H1 (cell line): ENCODE results near the gene RRBP1.

Experiments
- ATF2 ChIP-seq: IDR thresholded peaks from 2 replicates; pipeline ENCODE4 v1.6.1; 2012; ENCODE audit warnings: low read length, inconsistent platforms
- CEBPB ChIP-seq: IDR thresholded peaks from 2 replicates; pipeline ENCODE4 v1.6.1; 2012; ENCODE audit warnings: low read depth, low read length
- EZH2 ChIP-seq: fragments of 200-600 bp; sonication (generic); IDR thresholded peaks from 2 replicates; pipeline ENCODE4 v1.7.1; 2012; ENCODE audit warnings: low read depth, mild to moderate bottlenecking, moderate library complexity, low read length, inconsistent platforms; ENCODE audit not compliant: severe bottlenecking
- GTF2F1 ChIP-seq: IDR thresholded peaks from 2 replicates; pipeline ENCODE4 v1.6.1; 2012; ENCODE audit warnings: low read depth, low read length, improper control_type of control experiment, borderline replicate concordance
- HDAC2 ChIP-seq, 2 experiments: fragments of 300-600 bp in 1 of 2; sonication (generic) in 1 of 2; IDR thresholded peaks; 2 replicates each; pipeline ENCODE4 v1.6.1; 2011 to 2012; ENCODE audit warnings: low read depth in 2 of 2, low read length in 2 of 2, mild to moderate bottlenecking in 2 of 2, moderate library complexity in 2 of 2, borderline replicate concordance in 1 of 2, inconsistent platforms in 1 of 2
- POLR2A ChIP-seq, 2 experiments: IDR thresholded peaks; 1 replicate in 1 of 2; 2 replicates in 1 of 2; pipeline ENCODE4 v1.6.1; 2011; ENCODE audit warnings: low read depth in 2 of 2, low read length in 2 of 2, mild to moderate bottlenecking in 2 of 2; ENCODE audit errors: control extremely low read depth in 1 of 2
- RNF2 ChIP-seq: fragments of 200-900, 300-1000 bp; sonication (generic); IDR thresholded peaks from 2 replicates; pipeline ENCODE4 v1.7.1; 2016; ENCODE audit warnings: borderline replicate concordance, low read depth, mild to moderate bottlenecking, antibody characterized with exemption, low read length; ENCODE audit not compliant: poor library complexity, severe bottlenecking; ENCODE audit errors: missing control alignments
- SIN3A ChIP-seq, 2 experiments: IDR thresholded peaks in 1 of 2; conservative IDR thresholded peaks in 1 of 2; 2 replicates each; pipeline ENCODE4 v1.6.1; 2011 to 2012; ENCODE audit warnings: low read length in 2 of 2, improper control_type of control experiment in 1 of 2, low read depth in 1 of 2, mild to moderate bottlenecking in 1 of 2
- SIX5 ChIP-seq: IDR thresholded peaks from 2 replicates; pipeline ENCODE4 v1.6.1; 2011; ENCODE audit warnings: mild to moderate bottlenecking, low read depth, low read length
- YY1 ChIP-seq: IDR thresholded peaks from 2 replicates; pipeline ENCODE4 v1.6.1; 2011; ENCODE audit warnings: low read depth, mild to moderate bottlenecking, low read length
- TF ChIP-seq, protein P1 (sequence below), 3 experiments: IDR thresholded peaks; 1 replicate in 2 of 3; 2 replicates in 1 of 3; pipeline versions ENCODE4 v1.5.1 to v1.6.1; 2011; ENCODE audit warnings: low read length in 3 of 3, mild to moderate bottlenecking in 3 of 3, inconsistent platforms in 2 of 3, low read depth in 1 of 3, moderate library complexity in 1 of 3; ENCODE audit not compliant: insufficient read depth in 1 of 3; ENCODE audit errors: control extremely low read depth in 1 of 3

DNA sequence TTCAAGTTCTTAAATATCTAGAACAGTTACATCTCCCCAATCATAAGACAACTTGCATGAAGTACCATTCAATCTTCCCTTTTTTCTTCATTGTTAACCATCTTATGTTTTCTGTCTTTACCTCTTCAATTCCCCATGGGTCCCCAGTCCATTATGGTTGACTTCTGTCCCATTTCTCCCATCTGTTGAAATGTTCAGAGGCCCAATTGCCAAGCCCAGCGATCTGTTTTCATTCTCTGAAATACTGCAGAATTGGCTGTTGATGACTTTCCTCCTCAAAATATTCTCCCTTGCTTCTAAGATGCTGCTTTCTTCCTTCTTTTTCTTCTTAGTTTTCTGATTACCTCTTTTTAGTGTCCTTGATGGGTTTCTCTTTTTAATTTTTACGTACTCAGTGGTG lies 86.2 kb downstream of the RRBP1 start:
- TF ChIP-seq YY1 (no peak), RNF2 (no peak), POLR2A (IDR thresholded peaks at IDR 0.05; ENCODE audit: control extremely low read depth in 1 of 2, low read depth in 2 of 2, low read length in 2 of 2) (no peak), GTF2F1 (no peak), ATF2 (no peak), HDAC2 (IDR thresholded peaks at IDR 0.05; ENCODE audit: borderline replicate concordance in 1 of 2, low read depth in 2 of 2, low read length in 2 of 2) (no peak), SIN3A (conservative IDR thresholded peaks at IDR 0.05 in 1 of 2, IDR thresholded peaks at IDR 0.05 in 1 of 2; ENCODE audit: low read depth in 1 of 2, low read length in 2 of 2) (no peak), SIX5 (no peak), EZH2 (no peak), CEBPB (no peak)
- TF ChIP-seq, protein P1, sequence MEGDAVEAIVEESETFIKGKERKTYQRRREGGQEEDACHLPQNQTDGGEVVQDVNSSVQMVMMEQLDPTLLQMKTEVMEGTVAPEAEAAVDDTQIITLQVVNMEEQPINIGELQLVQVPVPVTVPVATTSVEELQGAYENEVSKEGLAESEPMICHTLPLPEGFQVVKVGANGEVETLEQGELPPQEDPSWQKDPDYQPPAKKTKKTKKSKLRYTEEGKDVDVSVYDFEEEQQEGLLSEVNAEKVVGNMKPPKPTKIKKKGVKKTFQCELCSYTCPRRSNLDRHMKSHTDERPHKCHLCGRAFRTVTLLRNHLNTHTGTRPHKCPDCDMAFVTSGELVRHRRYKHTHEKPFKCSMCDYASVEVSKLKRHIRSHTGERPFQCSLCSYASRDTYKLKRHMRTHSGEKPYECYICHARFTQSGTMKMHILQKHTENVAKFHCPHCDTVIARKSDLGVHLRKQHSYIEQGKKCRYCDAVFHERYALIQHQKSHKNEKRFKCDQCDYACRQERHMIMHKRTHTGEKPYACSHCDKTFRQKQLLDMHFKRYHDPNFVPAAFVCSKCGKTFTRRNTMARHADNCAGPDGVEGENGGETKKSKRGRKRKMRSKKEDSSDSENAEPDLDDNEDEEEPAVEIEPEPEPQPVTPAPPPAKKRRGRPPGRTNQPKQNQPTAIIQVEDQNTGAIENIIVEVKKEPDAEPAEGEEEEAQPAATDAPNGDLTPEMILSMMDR (IDR thresholded peaks at IDR 0.05; ENCODE audit: control extremely low read depth in 1 of 3, insufficient read depth in 1 of 3, low read depth in 1 of 3, low read length in 3 of 3): no peak
